HL-60 (cell line): ENCODE results near the gene ZKSCAN4.

ENCODE experiments used
- DNase-seq, 2 experiments: peaks; one replicate each; pipeline ENCODE4 v3.0.0-alpha.2; 2010 to 2020; ENCODE audit warnings: low read depth in 1 of 2, low spot score in 1 of 2
- H3K27ac ChIP-seq: fragments of 250-450 bp; sonication (Bioruptor Pico); replicated peaks from 2 replicates; pipeline ENCODE4 v1.5.1; 2020; ENCODE audit warnings: mild to moderate bottlenecking, moderate library complexity
- H3K27me3 ChIP-seq: fragments of 250-450 bp; sonication (Bioruptor Pico); 2 replicates; pipeline ENCODE4 v1.5.1; 2021; ENCODE audit warnings: mild to moderate bottlenecking, moderate library complexity; ENCODE audit not compliant: insufficient read depth, poor library complexity, severe bottlenecking
- H3K4me3 ChIP-seq: replicated peaks from 2 replicates; pipeline ENCODE4 v1.5.1; 2011; ENCODE audit warnings: mild to moderate bottlenecking, control low read depth, low read length; ENCODE audit not compliant: insufficient read depth
- GABPA ChIP-seq: IDR thresholded peaks from 2 replicates; pipeline ENCODE4 v1.6.1; 2012; ENCODE audit warnings: low read depth
- POLR2AphosphoS5 ChIP-seq: IDR thresholded peaks from 2 replicates; pipeline ENCODE4 v1.6.1; 2012; ENCODE audit warnings: low read depth
- SPI1 ChIP-seq: IDR thresholded peaks from 2 replicates; pipeline ENCODE4 v1.6.1; 2012; ENCODE audit warnings: low read depth, mild to moderate bottlenecking, borderline replicate concordance
- TF ChIP-seq, protein P1 (sequence below): IDR thresholded peaks from 2 replicates; pipeline ENCODE4 v1.6.1; 2012; ENCODE audit warnings: low read depth; ENCODE audit not compliant: insufficient replicate concordance
- TF ChIP-seq, protein P2 (sequence below): IDR thresholded peaks from one replicate; pipeline ENCODE4 v1.5.1; 2011; ENCODE audit warnings: low read length, control low read depth, inconsistent platforms; ENCODE audit not compliant: insufficient read depth

ZKSCAN4 gene

DNA sequence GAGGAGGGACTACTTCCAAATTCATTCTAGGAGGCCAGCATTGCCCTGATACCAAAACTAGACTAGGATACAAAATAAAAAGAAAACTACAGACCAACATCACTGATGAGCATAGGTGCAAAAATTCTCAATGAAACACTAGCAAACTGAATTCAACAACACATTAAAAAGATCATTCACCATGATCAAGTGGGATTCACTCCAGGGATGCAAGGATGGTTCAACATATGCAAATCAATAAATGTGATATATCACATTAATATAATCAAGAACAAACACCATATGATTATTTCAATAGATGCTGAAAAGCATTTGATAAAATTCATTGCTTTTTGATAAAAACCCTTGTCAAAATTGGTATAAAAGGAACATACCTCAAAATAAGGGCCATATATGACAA lies 39.5 kb upstream of the ZKSCAN4 start:
- DNase-seq: no peak
- Histone ChIP-seq H3K27me3 (no peaks in the 10 kb centered on the region), H3K27ac (no peak overlapping the region), H3K4me3 (no peak overlapping the region)
- no peak for TF ChIP-seq SPI1
- TF ChIP-seq, protein P1, sequence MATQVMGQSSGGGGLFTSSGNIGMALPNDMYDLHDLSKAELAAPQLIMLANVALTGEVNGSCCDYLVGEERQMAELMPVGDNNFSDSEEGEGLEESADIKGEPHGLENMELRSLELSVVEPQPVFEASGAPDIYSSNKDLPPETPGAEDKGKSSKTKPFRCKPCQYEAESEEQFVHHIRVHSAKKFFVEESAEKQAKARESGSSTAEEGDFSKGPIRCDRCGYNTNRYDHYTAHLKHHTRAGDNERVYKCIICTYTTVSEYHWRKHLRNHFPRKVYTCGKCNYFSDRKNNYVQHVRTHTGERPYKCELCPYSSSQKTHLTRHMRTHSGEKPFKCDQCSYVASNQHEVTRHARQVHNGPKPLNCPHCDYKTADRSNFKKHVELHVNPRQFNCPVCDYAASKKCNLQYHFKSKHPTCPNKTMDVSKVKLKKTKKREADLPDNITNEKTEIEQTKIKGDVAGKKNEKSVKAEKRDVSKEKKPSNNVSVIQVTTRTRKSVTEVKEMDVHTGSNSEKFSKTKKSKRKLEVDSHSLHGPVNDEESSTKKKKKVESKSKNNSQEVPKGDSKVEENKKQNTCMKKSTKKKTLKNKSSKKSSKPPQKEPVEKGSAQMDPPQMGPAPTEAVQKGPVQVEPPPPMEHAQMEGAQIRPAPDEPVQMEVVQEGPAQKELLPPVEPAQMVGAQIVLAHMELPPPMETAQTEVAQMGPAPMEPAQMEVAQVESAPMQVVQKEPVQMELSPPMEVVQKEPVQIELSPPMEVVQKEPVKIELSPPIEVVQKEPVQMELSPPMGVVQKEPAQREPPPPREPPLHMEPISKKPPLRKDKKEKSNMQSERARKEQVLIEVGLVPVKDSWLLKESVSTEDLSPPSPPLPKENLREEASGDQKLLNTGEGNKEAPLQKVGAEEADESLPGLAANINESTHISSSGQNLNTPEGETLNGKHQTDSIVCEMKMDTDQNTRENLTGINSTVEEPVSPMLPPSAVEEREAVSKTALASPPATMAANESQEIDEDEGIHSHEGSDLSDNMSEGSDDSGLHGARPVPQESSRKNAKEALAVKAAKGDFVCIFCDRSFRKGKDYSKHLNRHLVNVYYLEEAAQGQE: no peak
- TF ChIP-seq GABPA: no peak
- no peak for TF ChIP-seq POLR2AphosphoS5
- TF ChIP-seq, protein P2, sequence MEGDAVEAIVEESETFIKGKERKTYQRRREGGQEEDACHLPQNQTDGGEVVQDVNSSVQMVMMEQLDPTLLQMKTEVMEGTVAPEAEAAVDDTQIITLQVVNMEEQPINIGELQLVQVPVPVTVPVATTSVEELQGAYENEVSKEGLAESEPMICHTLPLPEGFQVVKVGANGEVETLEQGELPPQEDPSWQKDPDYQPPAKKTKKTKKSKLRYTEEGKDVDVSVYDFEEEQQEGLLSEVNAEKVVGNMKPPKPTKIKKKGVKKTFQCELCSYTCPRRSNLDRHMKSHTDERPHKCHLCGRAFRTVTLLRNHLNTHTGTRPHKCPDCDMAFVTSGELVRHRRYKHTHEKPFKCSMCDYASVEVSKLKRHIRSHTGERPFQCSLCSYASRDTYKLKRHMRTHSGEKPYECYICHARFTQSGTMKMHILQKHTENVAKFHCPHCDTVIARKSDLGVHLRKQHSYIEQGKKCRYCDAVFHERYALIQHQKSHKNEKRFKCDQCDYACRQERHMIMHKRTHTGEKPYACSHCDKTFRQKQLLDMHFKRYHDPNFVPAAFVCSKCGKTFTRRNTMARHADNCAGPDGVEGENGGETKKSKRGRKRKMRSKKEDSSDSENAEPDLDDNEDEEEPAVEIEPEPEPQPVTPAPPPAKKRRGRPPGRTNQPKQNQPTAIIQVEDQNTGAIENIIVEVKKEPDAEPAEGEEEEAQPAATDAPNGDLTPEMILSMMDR: no peak

DNA sequence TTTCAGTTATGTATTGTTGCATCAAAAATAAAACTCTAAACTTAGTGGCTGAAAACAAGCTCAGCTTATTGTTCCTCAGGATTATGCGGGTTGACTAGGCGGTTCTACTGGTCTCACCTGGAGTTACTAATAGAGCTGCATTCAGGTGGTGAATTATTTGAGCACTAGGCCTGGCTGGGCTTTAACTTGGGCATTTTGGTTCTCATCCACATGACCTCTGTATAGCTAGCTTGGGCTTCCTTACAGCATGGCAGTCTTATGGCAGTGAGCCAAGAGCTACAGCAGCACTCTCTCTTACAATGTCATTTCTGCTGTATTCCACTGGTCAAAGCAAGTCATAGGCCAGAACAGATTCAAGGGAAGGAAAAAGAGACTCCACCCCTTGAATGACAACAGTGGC lies 30.9 kb upstream of the ZKSCAN4 start:
- no peak overlapping the region for H3K27ac ChIP-seq
- H3K27me3 ChIP-seq: no peaks in the 10 kb centered on the region
- DNase-seq: no peak
- TF ChIP-seq, protein P2: no peak
- TF ChIP-seq, protein P1: no peak
- no peak for TF ChIP-seq POLR2AphosphoS5
- TF ChIP-seq SPI1: no peak
- TF ChIP-seq GABPA: no peak
- H3K4me3 ChIP-seq: no peak overlapping the region

DNA sequence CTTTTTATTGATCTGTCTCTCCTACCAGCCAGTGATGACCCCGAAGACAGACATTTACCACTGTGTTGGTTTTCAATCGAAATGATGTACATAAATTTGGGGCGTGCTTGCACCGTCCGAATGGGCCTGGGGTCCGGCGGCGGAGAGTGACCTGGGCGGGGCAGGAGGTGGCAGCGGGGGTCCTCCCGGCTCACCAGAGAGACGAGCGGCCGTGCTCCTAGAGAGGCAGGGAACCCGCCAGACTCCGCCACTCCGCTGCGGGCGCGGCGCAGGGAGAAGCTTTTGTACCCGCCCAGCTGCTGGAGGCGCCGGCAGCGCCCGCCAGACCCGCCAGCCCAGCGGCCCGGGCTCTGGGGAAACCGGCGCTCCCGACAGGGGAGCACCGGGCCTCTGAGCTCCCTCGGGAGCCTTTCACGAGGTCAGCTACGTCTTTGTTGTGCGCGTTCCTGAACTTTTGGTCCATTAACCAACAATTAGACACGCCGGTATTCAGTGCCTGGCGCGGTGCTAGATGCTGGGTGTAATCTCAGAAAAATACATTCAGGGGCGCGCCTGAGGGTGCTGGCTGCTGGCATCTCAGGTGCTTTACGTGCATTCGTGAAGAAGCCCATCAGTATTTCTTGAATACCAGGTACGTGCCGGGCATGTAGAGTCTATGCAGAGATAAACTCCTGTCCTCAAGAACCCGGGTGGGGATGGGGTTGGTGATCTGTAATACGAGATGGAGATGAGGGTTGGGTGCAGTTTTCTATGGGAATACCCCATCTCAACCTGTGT lies 29.4 kb upstream of the ZKSCAN4 start, which contains the start of gene PGBD1:
Gene PGBD1 (plus strand): TSS at position 285 of the 777 bp plus-strand sequence. CDS start 2,242 bp downstream, outside the sequence.
- H3K27me3 ChIP-seq: no peaks in the 10 kb centered on the region
- peak; percentile 32 to 76 for DNase-seq
- H3K4me3 ChIP-seq: peak within 1 kb of the TSS; percentile 66
- peak within 1 kb of the TSS; percentile 29 for H3K27ac ChIP-seq
- TF ChIP-seq POLR2AphosphoS5 (no peak), GABPA (no peak; the same call in 1 of the 2 replicates), SPI1 (no peak)
- TF ChIP-seq, protein P2: no peak
- TF ChIP-seq, protein P1: no peak
